ENCODE results near the gene PSMC5. TPM values are rescaled to one million over a fixed set of nuclear protein-coding genes. Genes with fewer than 3 reads are reported as not detected.

The PSMC5 gene
- total and polyA plus RNA-seq, 9 of the 15 experiments (the other 6 are each of a cell fraction or from before 2014, with no cell fraction given) = 89.2 to 393 (median 161) TPM

DNA sequence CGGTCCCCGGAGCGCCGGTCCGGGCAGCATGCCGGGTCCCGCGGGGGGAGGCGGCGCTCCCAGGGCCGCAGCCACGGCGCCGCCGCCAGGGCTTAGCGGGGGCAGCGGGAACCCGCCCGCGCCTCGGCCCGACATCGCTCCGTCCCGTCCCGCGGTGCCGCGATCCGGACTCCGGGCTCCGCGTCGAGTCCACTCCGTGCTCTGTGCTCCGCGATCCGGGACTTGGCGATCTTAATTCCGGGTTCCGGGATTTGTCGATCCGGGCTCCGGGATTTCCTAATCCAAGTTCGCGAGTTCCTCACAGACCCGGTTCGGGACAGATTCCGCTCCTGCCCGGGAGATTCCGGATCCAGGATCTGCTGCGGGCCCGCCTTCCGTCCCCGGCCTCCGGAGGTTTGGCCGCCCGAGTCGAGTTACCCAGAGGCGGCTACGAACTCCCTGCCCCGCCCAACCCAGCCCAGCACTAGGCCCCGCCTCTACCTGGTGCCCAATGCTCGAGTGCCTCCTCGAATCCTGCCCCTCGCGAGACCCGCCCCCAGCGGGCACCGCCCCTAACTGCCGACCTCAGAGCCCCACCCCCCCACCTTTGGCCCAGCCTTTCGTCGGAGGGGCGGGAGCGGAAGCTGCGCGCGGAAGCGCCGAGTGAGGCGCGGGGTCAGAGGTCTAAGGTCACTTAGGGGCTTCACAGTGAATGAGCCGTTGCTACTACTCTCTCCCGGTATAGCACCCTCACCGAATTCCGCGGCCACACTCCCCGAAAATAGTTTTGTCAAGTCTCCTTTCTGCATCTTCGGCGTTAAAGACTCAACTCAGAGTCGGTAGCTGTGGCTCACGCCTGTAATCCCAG lies 15.5 kb downstream of the PSMC5 start, which contains the start of gene SMARCD2 (continued):
- TF ChIP-seq ZFP1 (CRISPR knock-in tag; IDR thresholded peaks at IDR 0.05) (no peak), NUFIP1 (IDR thresholded peaks at IDR 0.05; ENCODE audit: partially characterized antibody) (peak; percentile 100), BRF1 (IDR thresholded peaks at IDR 0.05; ENCODE audit: borderline replicate concordance, extremely low read depth, insufficient read length) (no peak), ZEB2 (IDR thresholded peaks at IDR 0.05) (no peak; the same call in 1 of the 2 replicates), SMAD4 (CRISPR knock-in tag; conservative IDR thresholded peaks at IDR 0.05) (peak; percentile 98), DPF2 (IDR thresholded peaks at IDR 0.05) (peak; percentile 69; the same call in 1 of the 2 replicates), ZNF584 (CRISPR knock-in tag; IDR thresholded peaks at IDR 0.05; ENCODE audit: low read depth) (peak; percentile 70; the same call in 1 of the 2 replicates), KLF16 (IDR thresholded peaks at IDR 0.05) (no peak), TOE1 (IDR thresholded peaks at IDR 0.05; ENCODE audit: borderline replicate concordance) (peak; percentile 97), TOE1 (CRISPR knock-in tag; IDR thresholded peaks at IDR 0.05; ENCODE audit: borderline replicate concordance, low read depth) (peak; percentile 86; the same call in 1 of the 2 replicates), NFXL1 (CRISPR knock-in tag; IDR thresholded peaks at IDR 0.05) (no peak), ETV5 (CRISPR knock-in tag; IDR thresholded peaks at IDR 0.05; ENCODE audit: low read depth) (peak; percentile 89), ZC3H8 (IDR thresholded peaks at IDR 0.05) (no peak), ESRRA (IDR thresholded peaks at IDR 0.05; ENCODE audit: borderline replicate concordance, low read depth) (peak; percentile 50; the same call in 1 of the 2 replicates), ZNF507 (tag; conservative IDR thresholded peaks at IDR 0.05) (no peak), ZNF79 (CRISPR knock-in tag; IDR thresholded peaks at IDR 0.05; ENCODE audit: low read depth) (peak; percentile 58; the same call in 1 of the 2 replicates), EGR1 (conservative IDR thresholded peaks at IDR 0.05) (peak; percentile 78), MTF1 (CRISPR knock-in tag; IDR thresholded peaks at IDR 0.05; ENCODE audit: borderline replicate concordance) (0 out of 2 replicates have a peak, but pooled peaks have one; percentile 16)
- TF ChIP-seq, protein P1, sequence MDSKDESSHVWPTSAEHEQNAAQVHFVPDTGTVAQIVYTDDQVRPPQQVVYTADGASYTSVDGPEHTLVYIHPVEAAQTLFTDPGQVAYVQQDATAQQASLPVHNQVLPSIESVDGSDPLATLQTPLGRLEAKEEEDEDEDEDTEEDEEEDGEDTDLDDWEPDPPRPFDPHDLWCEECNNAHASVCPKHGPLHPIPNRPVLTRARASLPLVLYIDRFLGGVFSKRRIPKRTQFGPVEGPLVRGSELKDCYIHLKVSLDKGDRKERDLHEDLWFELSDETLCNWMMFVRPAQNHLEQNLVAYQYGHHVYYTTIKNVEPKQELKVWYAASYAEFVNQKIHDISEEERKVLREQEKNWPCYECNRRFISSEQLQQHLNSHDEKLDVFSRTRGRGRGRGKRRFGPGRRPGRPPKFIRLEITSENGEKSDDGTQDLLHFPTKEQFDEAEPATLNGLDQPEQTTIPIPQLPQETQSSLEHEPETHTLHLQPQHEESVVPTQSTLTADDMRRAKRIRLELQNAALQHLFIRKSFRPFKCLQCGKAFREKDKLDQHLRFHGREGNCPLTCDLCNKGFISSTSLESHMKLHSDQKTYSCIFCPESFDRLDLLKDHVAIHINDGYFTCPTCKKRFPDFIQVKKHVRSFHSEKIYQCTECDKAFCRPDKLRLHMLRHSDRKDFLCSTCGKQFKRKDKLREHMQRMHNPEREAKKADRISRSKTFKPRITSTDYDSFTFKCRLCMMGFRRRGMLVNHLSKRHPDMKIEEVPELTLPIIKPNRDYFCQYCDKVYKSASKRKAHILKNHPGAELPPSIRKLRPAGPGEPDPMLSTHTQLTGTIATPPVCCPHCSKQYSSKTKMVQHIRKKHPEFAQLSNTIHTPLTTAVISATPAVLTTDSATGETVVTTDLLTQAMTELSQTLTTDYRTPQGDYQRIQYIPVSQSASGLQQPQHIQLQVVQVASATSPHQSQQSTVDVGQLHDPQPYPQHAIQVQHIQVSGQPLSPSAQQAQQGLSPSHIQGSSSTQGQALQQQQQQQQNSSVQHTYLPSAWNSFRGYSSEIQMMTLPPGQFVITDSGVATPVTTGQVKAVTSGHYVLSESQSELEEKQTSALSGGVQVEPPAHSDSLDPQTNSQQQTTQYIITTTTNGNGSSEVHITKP (IDR thresholded peaks at IDR 0.05; ENCODE audit: partially characterized antibody) = peak; percentile 71
- TF ChIP-seq, protein P2, sequence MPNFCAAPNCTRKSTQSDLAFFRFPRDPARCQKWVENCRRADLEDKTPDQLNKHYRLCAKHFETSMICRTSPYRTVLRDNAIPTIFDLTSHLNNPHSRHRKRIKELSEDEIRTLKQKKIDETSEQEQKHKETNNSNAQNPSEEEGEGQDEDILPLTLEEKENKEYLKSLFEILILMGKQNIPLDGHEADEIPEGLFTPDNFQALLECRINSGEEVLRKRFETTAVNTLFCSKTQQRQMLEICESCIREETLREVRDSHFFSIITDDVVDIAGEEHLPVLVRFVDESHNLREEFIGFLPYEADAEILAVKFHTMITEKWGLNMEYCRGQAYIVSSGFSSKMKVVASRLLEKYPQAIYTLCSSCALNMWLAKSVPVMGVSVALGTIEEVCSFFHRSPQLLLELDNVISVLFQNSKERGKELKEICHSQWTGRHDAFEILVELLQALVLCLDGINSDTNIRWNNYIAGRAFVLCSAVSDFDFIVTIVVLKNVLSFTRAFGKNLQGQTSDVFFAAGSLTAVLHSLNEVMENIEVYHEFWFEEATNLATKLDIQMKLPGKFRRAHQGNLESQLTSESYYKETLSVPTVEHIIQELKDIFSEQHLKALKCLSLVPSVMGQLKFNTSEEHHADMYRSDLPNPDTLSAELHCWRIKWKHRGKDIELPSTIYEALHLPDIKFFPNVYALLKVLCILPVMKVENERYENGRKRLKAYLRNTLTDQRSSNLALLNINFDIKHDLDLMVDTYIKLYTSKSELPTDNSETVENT (CRISPR knock-in tag; IDR thresholded peaks at IDR 0.05) = peak; percentile 81
- TF ChIP-seq, protein P3, sequence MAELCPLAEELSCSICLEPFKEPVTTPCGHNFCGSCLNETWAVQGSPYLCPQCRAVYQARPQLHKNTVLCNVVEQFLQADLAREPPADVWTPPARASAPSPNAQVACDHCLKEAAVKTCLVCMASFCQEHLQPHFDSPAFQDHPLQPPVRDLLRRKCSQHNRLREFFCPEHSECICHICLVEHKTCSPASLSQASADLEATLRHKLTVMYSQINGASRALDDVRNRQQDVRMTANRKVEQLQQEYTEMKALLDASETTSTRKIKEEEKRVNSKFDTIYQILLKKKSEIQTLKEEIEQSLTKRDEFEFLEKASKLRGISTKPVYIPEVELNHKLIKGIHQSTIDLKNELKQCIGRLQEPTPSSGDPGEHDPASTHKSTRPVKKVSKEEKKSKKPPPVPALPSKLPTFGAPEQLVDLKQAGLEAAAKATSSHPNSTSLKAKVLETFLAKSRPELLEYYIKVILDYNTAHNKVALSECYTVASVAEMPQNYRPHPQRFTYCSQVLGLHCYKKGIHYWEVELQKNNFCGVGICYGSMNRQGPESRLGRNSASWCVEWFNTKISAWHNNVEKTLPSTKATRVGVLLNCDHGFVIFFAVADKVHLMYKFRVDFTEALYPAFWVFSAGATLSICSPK (IDR thresholded peaks at IDR 0.05; ENCODE audit: borderline replicate concordance) = no peak

All from K562 (cell line).